Measurements from ENCODE around the gene GJD3. TPM values are rescaled to one million over a fixed set of nuclear protein-coding genes. Genes with fewer than 3 reads are reported as not detected.

GJD3 gene
- total RNA-seq, 1 donor from 2014 or later = 0.36 TPM

DNA sequence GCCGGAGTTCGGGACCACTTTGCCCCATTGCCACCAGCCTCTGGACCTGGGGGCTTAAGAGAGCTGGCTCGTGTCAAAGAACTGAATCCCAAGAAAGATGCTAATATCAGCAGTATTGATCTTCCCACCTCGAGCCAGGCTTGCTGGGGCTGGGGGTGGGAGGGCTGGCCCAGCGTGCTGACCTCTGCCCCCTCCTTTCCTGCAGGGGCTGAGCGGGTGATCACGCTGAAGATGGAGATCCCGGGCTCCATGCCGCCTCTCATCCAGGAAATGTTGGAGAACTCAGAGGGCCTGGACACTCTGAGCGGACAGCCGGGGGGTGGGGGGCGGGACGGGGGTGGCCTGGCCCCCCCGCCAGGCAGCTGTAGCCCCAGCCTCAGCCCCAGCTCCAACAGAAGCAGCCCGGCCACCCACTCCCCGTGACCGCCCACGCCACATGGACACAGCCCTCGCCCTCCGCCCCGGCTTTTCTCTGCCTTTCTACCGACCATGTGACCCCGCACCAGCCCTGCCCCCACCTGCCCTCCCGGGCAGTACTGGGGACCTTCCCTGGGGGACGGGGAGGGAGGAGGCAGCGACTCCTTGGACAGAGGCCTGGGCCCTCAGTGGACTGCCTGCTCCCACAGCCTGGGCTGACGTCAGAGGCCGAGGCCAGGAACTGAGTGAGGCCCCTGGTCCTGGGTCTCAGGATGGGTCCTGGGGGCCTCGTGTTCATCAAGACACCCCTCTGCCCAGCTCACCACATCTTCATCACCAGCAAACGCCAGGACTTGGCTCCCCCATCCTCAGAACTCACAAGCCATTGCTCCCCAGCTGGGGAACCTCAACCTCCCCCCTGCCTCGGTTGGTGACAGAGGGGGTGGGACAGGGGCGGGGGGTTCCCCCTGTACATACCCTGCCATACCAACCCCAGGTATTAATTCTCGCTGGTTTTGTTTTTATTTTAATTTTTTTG lies 8.5 kb downstream of the GJD3 start:
- peaks cover 6% of the 10 kb centered on the region for H3K27me3 Mint-ChIP-seq

DNA sequence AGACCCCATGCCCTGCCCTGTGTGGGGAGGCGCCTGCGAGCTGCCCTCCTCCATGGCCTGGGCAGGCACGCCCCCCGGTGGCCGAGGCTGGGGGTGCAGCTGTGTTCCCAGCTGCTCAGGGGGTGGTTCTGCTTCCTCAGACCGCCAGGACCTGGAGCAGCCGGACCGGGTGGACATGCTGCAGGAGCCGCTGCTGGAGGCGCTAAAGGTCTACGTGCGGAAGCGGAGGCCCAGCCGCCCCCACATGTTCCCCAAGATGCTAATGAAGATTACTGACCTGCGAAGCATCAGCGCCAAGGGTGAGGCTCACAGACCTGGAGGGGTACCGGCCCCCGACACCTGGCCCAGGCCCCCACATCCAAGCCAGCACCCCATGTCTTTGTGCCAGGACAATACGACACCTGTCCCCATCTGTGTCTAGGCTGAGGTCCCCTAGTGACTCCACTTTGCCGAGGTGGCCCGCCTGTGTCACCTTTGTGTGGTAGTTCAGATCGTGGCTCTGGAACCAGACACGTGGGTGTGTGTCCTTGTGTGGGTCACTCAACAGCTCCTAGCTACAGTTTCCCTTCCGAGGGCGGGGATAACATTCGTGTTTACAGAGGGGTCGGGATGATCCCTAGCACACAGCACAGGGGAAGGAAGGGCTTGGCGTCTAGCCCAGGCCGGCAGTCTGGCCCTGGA lies 9.3 kb downstream of the GJD3 start:
- DNase-seq (ENCODE audit: extremely low spot score, unreplicated experiment) = peak; percentile 92
- peaks cover 36% of the 10 kb centered on the region for H3K4me1 Mint-ChIP-seq (ENCODE audit: unreplicated experiment)
- no peak overlapping the region for H3K27ac Mint-ChIP-seq
- TF ChIP-seq, protein P1, sequence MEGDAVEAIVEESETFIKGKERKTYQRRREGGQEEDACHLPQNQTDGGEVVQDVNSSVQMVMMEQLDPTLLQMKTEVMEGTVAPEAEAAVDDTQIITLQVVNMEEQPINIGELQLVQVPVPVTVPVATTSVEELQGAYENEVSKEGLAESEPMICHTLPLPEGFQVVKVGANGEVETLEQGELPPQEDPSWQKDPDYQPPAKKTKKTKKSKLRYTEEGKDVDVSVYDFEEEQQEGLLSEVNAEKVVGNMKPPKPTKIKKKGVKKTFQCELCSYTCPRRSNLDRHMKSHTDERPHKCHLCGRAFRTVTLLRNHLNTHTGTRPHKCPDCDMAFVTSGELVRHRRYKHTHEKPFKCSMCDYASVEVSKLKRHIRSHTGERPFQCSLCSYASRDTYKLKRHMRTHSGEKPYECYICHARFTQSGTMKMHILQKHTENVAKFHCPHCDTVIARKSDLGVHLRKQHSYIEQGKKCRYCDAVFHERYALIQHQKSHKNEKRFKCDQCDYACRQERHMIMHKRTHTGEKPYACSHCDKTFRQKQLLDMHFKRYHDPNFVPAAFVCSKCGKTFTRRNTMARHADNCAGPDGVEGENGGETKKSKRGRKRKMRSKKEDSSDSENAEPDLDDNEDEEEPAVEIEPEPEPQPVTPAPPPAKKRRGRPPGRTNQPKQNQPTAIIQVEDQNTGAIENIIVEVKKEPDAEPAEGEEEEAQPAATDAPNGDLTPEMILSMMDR (conservative IDR thresholded peaks at IDR 0.05) = peak; percentile 98
- H3K9me3 Mint-ChIP-seq = no peaks in the 10 kb centered on the region
- no peak overlapping the region for H3K4me3 Mint-ChIP-seq
- peaks cover 10% of the 10 kb centered on the region for H3K36me3 Mint-ChIP-seq
- H3K27me3 Mint-ChIP-seq = no peaks in the 10 kb centered on the region

More for the DNA sequence above, 8.5 kb downstream of the GJD3 start:
- Mint-ChIP-seq H3K36me3 (peaks cover 9% of the 10 kb centered on the region), H3K4me3 (no peak overlapping the region), H3K4me1 (ENCODE audit: unreplicated experiment) (peaks cover 37% of the 10 kb centered on the region), H3K9me3 (no peaks in the 10 kb centered on the region), H3K27ac (no peak overlapping the region)
- TF ChIP-seq, protein P1 (conservative IDR thresholded peaks at IDR 0.05) = no peak
- no peak for DNase-seq (ENCODE audit: extremely low spot score, unreplicated experiment)

DNA sequence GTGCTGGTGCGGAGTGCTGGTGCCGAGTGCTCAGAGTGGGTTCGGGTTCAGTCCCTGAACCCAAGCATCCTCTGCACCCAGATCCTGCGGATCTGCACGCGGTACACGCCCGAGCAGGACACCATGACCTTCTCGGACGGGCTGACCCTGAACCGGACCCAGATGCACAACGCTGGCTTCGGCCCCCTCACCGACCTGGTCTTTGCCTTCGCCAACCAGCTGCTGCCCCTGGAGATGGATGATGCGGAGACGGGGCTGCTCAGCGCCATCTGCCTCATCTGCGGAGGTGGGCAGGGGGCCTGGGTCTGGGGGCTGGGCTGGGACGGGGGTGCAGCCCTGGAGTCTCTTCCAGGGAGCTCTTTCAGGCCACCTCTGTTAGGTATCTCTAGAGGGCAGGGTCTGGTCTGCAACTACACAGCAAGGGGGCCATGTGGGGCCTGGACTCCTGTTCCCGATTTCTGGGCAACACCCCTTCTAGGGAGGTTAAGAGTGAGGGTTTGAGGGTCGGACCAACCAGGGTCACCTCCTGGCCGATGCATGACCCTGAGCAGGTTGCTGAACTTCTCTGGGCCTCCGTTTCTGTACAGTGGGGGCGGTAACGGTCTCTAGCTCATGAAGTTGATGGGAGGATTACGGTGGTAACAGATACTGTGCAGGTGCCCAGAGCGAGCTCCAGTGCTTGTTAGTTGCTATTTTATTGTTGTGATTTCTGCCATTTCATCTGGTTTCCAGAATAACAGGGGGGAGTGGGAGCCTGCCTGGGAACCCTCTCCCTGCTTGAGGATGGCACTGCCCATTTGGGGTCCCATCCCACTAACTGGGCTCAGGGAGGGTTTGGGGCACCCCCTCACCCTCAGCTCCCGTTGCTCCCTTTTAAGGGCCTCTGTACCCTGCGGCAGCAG lies 10.1 kb downstream of the GJD3 start:
- peaks cover 15% of the 10 kb centered on the region for H3K36me3 Mint-ChIP-seq
- peaks cover 44% of the 10 kb centered on the region for H3K4me1 Mint-ChIP-seq (ENCODE audit: unreplicated experiment)
- no peak overlapping the region for H3K27ac Mint-ChIP-seq
- no peak for DNase-seq (ENCODE audit: extremely low spot score, unreplicated experiment)
- no peaks in the 10 kb centered on the region for H3K27me3 Mint-ChIP-seq
- H3K4me3 Mint-ChIP-seq = no peak overlapping the region
- no peaks in the 10 kb centered on the region for H3K9me3 Mint-ChIP-seq
- TF ChIP-seq, protein P1 (conservative IDR thresholded peaks at IDR 0.05) = no peak

DNA sequence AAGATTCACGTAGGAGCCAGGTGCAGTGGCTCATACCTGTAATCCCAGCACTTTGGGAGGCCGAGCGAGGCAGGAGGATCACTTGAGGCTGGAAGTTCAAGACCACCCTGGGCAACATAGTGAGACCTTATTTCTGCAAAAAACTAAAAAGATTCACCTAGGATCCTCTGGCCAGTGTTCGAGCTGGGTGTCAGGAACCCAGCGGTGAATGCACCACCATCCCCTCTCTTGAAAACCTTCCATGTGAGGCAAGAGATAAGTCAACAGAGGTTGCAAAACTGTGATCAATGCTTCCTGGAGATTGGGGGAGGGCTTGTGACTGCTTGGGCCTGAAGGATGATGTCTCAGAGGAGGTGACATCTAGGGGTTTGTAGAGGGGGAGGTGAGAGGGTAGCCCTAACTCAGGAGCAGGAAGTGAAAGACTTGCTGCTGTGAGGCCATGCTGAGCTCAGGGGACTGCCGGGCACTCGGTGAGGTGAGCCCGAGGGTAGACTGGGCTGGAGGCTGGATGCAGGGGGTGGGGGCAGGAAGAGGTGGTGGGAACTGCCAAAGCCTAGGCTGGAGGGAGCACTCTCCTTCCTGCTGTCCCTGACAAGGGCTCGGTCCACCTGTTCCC lies 11.7 kb downstream of the GJD3 start:
- no peaks in the 10 kb centered on the region for H3K9me3 Mint-ChIP-seq
- H3K27ac Mint-ChIP-seq = peak overlapping the region; percentile 0
- TF ChIP-seq, protein P1 (conservative IDR thresholded peaks at IDR 0.05) = no peak
- H3K36me3 Mint-ChIP-seq = peaks cover 19% of the 10 kb centered on the region
- H3K27me3 Mint-ChIP-seq = no peaks in the 10 kb centered on the region
- DNase-seq (ENCODE audit: extremely low spot score, unreplicated experiment) = no peak
- H3K4me1 Mint-ChIP-seq (ENCODE audit: unreplicated experiment) = peaks cover 53% of the 10 kb centered on the region
- H3K4me3 Mint-ChIP-seq = peak overlapping the region; percentile 64
